Panc1 (cell line): ENCODE measurements around the gene APOBEC3B.

ENCODE experiments used
- CTCF ChIP-seq: fragments of 450-650 bp; IDR thresholded peaks from 2 replicates; pipeline ENCODE4 v1.5.1; 2017; ENCODE audit warnings: mild to moderate bottlenecking
- POLR2AphosphoS5 ChIP-seq: IDR thresholded peaks from 2 replicates; pipeline ENCODE4 v1.6.1; 2012; ENCODE audit warnings: mild to moderate bottlenecking, low read depth, low read length, moderate library complexity
- REST ChIP-seq, 2 experiments: IDR thresholded peaks; 2 replicates each; pipeline ENCODE4 v1.6.1; 2011 to 2012; ENCODE audit warnings: low read depth in 2 of 2, control low read depth in 1 of 2, low read length in 1 of 2, mild to moderate bottlenecking in 1 of 2, moderate library complexity in 1 of 2; ENCODE audit not compliant: insufficient read depth in 1 of 2
- SIN3A ChIP-seq: IDR thresholded peaks from 2 replicates; pipeline ENCODE4 v1.6.1; 2012; ENCODE audit warnings: low read depth, mild to moderate bottlenecking, low read length, moderate library complexity, borderline replicate concordance; ENCODE audit not compliant: insufficient read depth
- TCF7L2 ChIP-seq: IDR thresholded peaks from 2 replicates; pipeline ENCODE4 v1.6.1; 2011; ENCODE audit warnings: mild to moderate bottlenecking, low read depth, low read length, inconsistent platforms

GRCh38 chr22:38957808-38958650 lies 24.1 kb upstream of the APOBEC3B start:
- TF ChIP-seq SIN3A (no peak), CTCF (no peak), REST (IDR thresholded peaks at IDR 0.05; ENCODE audit: insufficient read depth in 1 of 2, low read depth in 2 of 2, low read length in 1 of 2) (no peak), POLR2AphosphoS5 (no peak), TCF7L2 (no peak)
